Measurements from ENCODE around the gene SCYGR7.

SCYGR7 gene

DNA sequence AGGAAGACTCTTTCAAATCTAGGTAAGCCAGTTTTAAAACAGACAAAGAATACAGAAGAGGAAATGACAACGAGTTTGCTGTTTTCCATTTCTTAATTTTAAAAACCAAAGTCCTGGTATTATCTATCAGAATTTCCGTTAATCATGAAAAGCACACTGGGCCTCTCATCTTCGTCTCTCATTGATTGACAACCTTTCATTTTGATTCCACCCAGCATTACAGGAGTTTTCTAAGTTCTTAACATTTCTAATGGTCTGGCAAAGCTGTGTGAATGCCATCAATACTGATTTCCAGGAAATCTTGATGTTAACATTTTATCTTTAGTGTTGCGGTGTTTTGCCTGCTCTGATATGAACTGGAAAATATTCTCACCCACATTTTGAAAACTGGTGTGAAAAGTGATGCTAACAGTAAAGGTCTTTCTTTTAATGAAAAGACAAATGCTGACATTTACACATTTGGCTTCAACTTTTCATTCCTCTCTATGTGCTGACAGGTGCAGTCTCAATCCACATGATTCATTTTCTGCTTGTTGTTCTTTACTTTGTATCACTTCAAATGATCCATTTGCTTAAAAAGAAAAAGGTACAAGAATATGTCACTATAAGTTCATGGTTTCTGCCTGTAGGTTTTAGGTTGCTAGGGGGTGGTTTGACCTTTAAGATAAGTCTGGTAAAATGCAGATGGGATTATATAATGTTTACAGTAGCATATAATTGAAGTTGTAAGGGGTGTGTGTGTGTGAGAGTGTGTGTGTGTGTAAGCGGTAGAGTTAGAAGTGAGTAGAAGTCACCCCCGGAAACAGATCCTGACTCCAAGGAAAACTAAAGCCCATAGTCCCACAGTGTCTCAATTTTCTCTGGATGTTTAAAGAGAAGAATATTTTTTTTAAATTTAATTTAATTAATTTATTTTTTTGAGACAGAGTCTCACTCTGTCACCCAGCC is 47.0 kb downstream of the SCYGR7 start:
- TF ChIP-seq, protein P1, sequence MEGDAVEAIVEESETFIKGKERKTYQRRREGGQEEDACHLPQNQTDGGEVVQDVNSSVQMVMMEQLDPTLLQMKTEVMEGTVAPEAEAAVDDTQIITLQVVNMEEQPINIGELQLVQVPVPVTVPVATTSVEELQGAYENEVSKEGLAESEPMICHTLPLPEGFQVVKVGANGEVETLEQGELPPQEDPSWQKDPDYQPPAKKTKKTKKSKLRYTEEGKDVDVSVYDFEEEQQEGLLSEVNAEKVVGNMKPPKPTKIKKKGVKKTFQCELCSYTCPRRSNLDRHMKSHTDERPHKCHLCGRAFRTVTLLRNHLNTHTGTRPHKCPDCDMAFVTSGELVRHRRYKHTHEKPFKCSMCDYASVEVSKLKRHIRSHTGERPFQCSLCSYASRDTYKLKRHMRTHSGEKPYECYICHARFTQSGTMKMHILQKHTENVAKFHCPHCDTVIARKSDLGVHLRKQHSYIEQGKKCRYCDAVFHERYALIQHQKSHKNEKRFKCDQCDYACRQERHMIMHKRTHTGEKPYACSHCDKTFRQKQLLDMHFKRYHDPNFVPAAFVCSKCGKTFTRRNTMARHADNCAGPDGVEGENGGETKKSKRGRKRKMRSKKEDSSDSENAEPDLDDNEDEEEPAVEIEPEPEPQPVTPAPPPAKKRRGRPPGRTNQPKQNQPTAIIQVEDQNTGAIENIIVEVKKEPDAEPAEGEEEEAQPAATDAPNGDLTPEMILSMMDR (conservative IDR thresholded peaks at IDR 0.05), result no peak

More for the DNA sequence above, 47.0 kb downstream of the SCYGR7 start:
- H3K27ac ChIP-seq, result no peak overlapping the region
